Measurements from ENCODE around the gene F9.
A peak's percentile ranks its signal among the peaks of the same experiment; 100 is the strongest.
"Not testable (repeated sequence)": the region's sequence is repeated elsewhere in the genome, so short reads cannot be mapped to it uniquely, and the experiment has no call there.

F9 gene

DNA sequence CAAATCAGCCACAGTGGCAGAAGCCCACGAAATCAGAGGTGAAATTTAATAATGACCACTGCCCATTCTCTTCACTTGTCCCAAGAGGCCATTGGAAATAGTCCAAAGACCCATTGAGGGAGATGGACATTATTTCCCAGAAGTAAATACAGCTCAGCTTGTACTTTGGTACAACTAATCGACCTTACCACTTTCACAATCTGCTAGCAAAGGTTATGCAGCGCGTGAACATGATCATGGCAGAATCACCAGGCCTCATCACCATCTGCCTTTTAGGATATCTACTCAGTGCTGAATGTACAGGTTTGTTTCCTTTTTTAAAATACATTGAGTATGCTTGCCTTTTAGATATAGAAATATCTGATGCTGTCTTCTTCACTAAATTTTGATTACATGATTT, at the start of gene F9:
F9 (plus strand) TSS at position 190 of the 400 bp plus-strand sequence; CDS start at position 216, 26 bp downstream.
- DNase-seq: no peak

DNA sequence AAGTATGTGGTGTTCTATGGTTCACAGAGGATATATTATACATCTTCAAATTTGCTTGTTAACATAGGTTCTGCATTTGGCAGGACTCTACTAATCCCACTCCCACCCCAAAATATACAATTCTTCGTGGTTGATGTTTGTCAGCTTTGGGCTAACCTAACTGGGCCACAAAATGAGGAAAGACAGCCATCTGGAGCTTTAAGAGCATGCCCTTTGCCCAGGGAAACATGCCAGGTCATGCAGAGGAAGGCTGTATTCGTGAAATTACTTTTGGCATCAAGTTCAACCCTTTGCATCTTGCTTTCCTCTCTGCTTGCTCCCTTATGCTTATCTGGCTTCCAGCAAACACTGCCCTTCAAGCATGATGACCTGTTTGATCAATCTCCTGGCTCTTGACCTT, 46.8 kb upstream of the F9 start:
- DNase-seq: no peak

DNA sequence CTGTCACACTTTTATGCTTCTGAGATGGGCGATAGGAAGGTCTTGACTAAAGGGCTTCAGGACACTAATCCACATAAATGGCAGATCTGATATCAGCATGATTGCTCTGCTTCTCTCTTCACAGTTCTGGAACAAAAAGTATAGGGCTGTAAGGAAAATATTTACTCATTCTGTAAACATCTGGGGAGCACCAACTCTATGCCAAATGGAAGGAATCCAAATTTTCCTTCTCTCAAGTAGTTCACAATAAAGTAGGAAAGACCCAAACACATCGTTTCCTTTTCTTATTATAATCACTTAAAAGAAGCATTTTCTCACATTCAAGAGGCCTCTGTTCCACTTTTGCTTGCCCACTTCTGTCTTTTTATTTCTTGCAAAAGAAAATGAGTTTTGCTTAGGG, 45.9 kb upstream of the F9 start:
- no peak for DNase-seq

DNA sequence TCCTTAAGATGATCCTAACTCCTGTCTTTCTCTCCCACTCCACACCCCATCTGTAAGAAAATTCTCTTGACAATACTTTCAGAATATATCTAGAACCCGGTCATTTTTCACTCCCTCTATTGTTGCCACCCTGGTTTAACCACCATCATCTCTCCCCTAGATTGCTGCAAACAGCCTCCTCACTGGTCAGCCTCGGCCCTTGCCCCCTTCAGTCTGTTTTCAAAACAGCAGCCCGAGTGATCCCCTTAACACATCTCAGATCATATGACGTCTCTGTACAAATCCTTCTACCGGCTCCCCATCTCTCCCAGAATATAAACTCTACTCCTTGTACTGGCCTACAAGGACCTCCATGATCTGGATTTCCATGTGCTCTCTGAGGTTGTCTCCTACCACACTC, 35.2 kb upstream of the F9 start:
- DNase-seq: no peak

DNA sequence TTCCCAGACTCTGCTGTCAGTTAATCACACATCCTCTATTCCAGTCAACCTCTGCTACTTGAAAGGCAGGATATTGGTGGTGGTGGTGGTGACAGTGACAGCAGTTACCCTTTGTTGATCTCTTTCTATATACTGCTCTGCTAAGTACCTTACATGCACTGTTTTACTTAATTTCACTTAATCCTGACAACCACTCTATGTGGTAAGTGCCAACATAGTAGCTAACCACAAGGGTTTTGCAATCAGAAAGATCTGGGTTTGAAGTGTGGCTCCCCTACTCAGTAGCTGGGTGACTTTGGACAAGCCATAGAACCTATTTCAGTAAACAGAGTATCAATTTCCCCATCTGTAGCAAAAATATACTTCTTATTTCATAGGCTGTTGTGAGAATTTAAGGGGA, 24.2 kb upstream of the F9 start:
- DNase-seq: no peak

DNA sequence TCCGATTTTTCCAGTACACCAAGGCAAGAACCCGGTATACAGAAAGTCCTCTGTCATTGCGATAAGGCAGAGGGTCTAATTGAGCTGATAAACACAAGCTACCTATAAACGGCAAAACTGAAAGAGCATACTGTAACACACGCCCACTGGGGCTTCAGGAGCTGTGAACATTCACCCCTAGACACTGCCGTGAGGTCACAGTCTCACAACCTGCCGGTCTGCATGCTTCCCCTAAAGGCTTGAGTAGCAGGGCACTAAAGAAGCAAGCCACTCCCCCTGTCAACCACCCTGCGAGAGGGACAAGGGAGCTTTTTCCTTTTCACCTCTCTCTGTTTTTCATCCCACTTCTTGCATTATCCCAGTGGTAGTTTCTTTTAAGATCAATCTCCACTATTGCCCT, 22.4 kb upstream of the F9 start:
- no peak for DNase-seq

DNA sequence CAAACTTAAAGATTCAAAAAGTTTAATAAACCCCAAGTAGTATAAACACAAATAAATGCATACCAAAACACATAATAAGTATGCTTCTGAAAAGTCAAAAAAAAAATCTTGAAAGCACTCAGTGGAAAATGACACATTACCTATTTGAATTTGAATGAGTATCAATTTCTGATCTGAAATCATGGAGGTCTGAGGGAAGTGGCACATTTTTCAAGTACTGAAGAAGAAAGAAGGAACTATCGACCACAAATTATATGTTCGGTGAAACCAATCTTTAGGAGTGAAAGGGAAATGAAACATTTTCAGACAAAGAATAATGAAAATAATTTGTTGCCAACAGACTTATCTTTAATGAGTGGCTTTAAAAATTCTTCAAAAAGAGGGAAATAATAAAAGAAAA, 12.1 kb upstream of the F9 start:
- no peak for DNase-seq

DNA sequence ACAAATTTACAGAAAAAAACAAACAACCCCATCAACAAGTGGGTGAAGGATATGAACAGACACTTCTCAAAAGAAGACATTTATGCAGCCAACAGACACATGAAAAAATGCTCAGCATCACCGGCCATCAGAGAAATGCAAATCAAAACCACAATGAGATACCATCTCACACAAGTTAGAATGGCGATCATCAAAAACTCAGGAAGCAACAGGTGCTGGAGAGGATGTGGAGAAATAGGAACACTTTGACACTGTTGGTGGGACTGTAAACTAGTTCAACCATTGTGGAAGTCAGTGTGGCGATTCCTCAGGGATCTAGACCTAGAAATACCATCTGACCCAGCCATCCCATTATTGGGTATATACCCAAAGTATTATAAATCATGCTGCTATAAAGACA, 1.7 kb upstream of the F9 start:
- not testable (repeated sequence) for DNase-seq

DNA sequence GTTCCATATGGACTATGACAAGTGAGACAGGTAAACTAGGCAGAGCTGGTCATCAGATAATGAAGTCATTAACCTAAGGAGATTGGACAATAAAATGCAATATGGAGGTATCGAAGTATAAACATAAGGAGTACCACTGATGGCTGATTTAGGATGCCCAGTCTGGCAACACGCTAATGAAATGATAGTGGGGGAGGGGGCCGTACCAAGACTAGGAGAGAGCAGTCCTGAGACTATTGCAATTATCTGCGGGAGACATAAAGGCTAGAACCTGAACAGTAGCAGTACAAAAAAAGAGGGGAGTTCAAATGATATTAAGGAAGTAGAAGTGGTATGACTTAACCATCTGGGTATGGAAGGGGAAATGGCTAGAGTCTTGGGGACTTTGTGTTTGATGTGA, 2.3 kb downstream of the F9 start:
- no peak for DNase-seq

DNA sequence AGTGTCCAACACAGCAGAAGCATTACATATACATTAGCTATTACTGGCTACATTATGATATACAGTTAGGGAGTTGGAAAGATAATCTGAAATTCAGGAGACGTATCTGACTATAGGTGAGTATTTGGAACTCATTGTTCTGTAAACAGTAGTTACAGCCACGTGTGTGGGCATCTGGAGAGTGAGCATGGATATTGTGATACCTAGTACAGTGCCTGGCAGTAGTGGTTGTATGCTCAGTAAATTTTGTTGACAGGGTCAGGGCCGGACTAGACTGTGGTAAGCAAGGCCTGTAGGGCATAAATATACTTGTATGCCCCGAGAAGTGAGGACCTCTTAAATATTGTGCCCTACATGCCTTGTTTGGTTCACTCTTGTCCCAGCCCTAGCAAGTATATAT, 2.9 kb downstream of the F9 start:
- DNase-seq: no peak

DNA sequence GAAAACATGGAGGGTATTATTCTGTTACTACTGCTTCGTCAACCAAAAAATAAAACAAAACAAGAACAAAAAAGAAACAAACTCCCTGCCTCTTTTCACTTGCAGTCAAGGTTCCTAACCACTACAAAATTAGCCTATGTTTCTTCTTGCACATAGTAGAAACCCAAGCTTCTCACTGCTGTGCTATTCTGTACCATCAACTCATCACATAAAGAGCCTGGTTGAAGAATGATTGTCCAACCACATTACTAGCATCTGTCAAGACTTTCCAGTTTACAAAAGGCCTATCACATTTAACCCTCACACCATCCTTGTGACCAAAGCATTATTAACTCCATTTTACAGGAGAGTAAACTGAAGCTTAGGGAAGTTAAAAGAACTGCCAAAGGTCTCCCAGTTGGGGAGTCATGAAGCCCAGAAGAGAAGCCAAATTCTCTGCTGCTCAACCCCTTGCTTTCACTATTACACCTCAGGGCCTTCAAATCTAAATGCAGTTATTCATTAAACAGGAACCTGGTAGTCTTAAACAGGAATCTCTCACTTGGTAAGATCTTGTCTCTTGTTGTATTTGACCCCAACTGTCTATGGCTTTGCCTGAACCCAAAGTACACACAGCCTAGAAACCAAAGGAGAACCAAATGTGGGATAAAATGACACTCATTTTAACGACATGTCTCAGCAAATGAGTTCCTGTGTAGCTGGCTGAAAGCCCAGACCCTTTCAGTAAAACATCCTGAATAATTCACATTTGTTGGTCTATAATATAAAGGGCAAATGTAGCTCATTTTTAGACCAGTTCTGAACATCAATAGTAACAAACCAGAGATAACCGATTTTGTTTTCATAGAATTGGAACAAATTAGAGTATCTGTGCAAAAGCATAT, 8.6 kb downstream of the F9 start:
- no peak for DNase-seq

DNA sequence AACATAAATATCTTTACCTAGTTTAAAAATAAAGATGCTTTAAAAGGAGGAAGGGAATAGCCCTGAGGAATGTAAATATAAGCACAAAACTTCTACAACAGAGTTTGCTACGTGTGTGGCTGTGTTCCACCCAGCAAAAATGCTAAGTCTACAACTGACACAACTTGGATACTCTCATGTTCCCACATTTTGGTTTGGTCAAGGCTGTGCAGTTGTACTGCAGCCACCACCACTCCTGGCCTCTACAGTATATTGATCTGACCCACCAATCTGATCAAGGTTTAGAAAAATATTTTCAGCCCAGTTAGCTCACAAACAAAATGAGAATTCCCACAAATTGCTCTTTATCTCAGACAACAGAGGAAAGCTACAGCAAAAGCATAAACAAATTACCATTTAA, 12.1 kb downstream of the F9 start:
- DNase-seq: no peak

DNA sequence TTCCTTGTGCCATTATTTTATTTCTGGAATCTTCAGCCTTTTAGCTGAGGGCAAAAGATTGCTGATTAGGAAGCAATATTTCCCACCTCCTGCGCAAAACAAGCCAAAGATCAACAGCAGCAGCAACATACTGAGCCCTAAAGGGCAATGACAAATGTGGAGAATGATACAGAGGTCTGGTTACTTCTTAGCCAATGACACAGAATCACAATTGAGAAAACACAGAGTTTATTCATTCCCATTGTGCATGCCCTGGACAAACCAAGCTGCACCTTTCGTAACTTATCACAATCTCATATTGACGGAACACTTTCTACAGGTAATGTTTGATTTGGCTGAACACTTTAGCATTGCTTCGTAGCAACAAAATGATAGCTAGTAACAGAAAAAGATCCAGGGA, 13.4 kb downstream of the F9 start:
- DNase-seq: no peak

DNA sequence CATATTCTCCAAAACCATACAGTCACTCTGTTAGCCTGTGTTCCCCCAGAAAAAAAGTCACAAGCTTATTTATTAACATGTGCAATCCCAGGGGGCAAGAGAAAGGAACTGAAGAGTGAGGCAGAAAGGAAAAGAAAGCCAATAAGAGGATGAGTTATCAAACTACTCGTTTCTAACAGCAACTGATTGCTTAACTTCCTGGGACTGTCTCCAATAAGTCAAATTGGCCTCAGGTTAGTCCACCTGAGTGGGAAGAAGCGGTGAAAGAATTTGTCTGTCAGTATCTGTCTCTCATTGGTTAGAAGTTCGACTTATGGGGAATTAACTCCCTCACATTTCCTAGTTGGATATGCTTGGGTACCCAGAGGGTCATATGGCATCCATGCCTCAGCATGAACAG, 14.1 kb downstream of the F9 start:
- DNase-seq: no peak

DNA sequence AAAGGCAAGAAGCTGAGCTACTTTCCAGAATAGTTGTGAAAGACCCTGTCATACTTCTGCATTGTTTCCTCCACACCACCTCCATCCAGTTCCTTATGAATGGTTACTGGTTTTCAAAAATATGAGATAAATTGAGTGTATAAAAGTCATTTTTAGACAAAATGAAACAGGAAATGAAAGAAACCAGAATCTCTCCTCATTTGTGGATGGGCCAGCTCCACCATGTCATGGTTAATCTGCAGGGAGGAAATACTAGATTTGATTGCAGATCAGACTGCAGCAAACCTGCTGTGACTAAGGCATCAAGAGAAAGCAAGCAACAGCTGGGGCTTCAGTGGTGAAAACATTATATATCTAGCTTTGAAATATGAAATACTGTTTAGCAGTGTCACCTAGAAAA, 23.8 kb downstream of the F9 start:
- DNase-seq: peak in 2 of 3 donors; percentile 14 to 18

DNA sequence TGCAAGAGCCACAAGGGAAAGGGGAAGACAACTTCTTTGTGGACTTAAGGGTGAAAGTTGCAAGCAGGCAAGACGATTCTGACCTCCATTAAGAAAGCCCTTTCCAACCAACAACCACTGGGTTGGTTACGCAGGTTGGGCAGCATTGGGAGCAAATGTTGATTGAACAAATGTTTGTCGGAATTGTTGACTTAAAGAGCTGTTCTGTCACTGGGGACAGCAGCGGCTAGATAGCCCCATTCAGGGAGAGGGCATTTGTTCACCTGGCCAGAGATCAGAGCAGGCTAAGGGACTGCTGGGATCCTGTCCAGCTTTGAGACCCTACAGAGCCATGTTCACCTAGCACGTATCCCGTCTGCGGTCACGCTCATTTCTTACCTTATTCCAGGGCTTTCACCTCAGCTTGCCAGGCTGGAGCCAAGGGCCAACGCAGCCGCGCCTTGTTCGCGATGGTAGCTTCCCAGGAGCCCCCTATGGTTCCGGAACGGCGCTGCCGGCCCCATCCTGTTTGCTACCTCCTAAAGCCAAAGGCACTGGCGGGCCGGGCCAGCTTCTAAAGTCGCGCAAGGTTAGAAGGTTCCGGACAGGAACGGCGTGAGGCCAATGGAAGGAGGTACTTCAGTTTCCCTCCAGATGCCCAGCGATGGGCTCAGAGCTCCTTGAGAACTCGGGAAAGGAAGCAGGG, 24.6 kb downstream of the F9 start:
- DNase-seq: no peak

DNA sequence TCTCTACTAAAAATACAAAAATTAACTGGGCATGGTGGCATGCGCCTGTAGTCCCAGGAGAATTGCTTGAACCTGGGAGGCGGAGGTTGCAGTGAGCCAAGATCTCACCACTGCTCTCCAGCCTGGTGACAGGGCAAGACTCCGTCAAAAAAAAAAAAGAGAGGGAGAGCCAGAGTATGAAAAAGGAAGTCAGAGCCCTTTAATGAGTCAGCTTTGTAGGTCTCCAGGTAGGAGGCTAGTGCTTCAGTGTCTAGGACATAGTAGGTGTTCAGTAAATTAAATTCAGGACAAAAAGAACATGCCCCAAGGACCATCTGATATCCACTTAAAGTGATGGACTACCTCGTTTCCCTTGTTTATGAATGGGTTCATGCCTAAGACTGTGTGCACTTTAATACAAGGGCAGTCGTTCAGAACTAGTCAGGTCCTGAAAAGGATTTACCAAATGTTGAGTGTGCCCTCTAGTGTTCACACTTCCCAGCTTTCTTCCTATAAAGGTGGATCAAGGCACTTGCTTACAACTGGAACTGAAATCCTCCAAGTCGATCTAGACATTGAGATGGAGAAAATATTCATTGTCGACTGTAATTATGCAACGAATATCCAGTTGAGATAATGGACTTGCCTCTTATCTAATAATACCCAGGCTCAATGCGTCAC, 29.0 kb downstream of the F9 start:
- peak; percentile 69 to 77 (median 72) for DNase-seq

DNA sequence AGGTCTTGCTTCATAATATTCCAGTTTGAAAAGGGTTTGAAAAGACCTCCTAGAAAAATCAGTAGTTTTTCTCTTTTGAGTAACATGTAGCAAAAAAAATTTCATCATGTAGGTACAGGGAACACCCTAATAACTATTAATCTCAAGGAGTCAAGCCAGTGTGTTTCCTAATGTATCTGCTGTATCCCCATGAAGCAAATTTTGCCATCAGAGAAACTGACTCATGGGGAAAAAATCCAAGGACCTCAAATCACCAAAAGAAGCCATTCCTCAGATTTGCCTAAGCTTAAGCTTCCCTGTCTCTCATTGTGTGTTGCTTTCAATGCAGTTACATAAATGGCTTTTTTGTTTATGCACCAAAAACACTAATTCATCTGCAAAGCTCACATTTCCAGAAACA, 29.7 kb downstream of the F9 start:
- DNase-seq: no peak

DNA sequence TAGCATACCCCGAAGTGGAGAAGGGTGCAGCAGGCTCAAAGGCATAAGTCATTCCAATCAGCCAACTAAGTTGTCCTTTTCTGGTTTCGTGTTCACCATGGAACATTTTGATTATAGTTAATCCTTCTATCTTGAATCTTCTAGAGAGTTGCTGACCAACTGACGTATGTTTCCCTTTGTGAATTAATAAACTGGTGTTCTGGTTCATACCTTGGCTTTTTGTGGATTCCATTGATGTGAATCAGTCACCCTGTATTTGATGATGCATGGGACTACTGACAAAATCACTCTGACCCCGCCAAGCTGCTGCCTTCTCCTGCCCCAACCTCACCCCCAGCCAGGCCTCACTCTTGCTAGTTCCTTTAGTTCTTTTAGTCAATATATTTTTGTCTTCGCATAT, 32.7 kb downstream of the F9 start:
- no peak for DNase-seq

DNA sequence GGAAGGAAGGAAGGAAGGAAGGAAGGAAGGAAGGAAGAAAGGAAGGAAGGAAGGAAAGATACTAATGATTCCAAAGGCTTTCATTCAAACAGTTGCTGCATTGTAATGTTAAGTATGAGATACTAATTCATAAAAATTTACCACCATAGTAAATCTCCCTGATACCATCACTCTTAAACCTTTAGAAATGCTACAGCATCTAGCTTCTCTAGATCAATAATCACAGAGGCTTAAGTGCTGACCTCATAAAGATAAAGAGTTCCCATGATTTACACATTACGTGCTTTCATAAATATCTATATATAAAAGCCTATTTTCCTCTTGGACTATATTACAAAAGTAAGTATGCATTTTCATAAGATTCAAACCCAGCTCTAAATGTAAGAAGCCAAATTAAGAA, 36.4 kb downstream of the F9 start:
- no peak for DNase-seq

DNA sequence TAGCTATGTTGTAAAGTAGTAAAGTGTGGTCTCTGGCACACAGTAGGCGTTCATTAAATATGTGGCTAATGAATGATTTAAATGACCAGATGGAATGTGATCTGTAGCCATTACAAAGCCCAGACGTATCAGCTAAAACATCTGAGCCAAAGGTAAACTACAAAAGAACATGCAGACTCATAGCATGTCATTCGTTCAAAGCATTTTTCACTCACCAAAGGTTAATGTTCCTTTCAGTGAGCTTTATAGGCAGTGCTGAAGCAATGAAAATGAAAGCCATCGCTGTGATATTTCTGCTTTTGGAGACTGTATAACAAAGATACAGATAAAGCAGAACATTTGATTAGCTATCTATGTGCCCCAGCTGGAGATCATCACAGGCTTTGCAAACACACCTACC, 50.5 kb downstream of the F9 start:
- no peak for DNase-seq

DNA sequence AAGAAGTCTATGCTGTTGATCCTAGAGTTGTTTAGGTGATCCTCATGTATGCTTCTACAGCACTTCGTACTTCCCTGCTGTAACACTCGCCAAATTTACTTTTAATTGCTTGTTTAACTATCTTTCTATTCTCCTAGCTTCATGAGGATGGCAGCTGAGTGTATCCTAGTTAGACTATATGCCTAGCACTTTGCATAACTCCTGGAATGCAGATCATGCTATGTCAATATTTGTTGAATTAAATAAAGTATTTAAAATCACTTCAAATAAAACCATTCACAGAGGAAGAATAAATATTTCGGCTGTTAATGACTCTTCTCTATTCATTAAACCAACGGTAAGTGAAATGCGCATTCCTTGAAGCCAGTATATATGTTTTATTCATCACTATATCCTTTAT, 55.1 kb downstream of the F9 start:
- DNase-seq: no peak

DNA sequence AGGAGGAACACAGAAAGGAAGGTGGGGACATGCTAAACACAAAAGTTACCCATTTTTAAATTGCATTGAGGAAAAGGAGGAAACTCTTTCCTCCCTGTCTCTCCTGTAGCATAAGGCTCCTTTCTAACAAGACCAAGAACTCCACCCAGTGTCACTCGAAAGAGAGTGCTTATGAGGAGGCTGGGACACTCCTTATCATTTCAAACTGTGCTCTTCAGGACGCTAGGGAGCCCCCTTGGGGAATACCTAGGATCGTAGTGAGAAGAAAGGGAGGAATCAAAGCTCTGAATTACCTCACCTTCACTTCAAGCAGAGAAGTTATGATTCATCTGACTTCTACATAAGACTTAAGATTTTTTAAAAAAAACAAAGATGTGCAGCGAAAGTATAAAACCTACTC, 65.5 kb downstream of the F9 start:
- DNase-seq: no peak

DNA sequence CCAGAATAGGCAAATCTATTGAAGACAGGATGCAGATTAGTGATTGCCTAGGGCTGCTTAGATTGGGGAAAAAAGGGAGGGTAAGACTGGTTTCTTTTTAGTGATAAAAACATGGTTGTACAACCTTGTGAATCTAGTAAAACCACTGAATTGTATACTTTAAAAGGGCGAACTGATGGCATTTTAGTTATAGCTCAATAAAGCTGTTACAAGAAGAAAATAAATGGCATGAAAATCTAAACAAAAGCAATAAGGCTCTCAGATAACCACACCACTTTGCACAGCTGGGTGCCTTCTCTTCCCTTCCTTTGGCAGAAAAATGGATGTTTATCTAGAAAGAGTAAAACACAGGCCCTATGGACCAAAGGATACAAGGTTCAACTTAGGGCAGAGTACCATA, 69.6 kb downstream of the F9 start:
- no peak for DNase-seq
